Fibroblast of pulmonary artery (primary cell): Measurements from ENCODE around the gene TSHZ2.

Experiments
- DNase-seq: peaks from one replicate; pipeline ENCODE4 v3.0.0-alpha.2; 2010; ENCODE audit warnings: low read depth
- H3K4me3 ChIP-seq: replicated peaks from 2 replicates; pipeline ENCODE4 v1.5.1; 2011; ENCODE audit warnings: low read depth, mild to moderate bottlenecking, control low read depth, low read length, moderate library complexity
- CTCF ChIP-seq: IDR thresholded peaks from 2 replicates; pipeline ENCODE4 v1.5.1; 2011; ENCODE audit warnings: mild to moderate bottlenecking, control low read depth, low read length, inconsistent platforms; ENCODE audit errors: missing control alignments

The TSHZ2 gene

DNA sequence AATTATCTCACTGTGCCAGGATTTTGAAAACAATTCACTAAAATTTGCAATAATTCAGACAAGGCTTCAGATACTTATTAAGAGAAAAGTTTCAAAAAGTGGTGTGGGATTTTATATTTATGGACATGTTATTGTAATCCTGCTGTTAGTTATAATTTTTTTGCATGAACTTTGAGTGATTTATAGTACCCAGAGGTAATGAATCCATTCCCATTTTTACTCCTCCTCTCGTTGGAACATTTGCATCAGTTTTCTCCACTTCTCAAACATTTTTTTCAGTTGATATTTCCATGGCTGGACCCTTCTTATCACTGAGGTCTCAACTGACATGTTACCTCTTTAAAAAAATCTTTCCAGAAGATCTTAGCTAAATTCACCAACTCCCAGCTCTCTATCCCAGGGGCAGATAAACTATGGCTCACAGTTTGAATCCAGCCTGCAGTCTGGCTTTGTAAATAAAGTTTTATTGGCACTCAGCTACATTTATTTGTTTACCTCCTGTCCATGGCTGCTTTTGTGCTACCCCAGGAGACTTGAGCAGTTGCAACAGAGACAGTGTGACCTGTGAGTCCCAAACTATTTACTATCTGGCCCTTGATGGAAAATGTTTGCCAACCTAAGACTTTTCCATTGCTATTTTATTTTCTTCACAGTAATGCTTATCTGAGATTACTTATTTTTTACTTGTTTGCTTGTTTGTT, 83.4 kb downstream of the TSHZ2 start:
- DNase-seq, result no peak
- no peak overlapping the region for H3K4me3 ChIP-seq
- TF ChIP-seq CTCF, result no peak

DNA sequence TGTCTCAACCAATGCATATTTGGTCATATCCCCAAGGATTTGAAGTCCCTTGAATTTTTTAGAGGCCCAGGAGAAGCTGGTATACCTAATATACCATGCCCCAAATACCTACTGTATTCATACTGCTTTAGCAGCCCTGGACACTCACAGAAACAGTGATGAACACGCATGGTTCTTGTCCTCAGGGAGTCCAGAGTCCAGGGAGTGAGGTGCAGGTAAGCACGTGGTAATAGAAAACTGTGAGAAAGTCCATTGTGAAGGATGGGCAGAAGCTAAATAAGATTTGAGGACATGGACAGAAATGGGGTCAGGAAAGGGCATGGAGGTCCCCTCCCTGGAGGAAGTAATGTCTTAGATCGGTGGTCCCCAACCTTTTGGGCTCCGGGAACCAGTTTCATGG, 85.4 kb downstream of the TSHZ2 start:
- DNase-seq, result no peak
- TF ChIP-seq CTCF, result no peak

DNA sequence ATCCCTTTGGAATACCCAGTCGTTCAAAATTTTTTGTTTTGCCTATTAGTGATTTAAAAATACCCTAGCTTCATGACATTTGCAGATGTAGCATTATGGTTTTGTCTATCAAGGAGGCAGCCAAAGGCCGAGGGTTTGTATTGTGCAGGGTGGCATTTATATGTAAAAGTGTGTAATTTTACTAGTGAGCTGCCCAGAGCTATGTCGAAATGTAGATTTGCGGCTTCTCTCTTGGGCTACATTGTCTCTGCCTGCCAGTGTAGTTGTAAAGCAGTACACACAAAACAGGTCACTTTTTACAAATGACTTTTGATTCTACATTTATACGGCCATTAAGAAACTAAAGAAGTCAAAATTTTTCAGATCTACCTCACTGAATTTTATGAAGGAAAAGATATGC, 87.7 kb downstream of the TSHZ2 start:
- TF ChIP-seq CTCF, result no peak
- DNase-seq, result no peak
- no peak overlapping the region for H3K4me3 ChIP-seq

More for the DNA sequence above, 85.4 kb downstream of the TSHZ2 start:
- H3K4me3 ChIP-seq, result no peak overlapping the region

DNA sequence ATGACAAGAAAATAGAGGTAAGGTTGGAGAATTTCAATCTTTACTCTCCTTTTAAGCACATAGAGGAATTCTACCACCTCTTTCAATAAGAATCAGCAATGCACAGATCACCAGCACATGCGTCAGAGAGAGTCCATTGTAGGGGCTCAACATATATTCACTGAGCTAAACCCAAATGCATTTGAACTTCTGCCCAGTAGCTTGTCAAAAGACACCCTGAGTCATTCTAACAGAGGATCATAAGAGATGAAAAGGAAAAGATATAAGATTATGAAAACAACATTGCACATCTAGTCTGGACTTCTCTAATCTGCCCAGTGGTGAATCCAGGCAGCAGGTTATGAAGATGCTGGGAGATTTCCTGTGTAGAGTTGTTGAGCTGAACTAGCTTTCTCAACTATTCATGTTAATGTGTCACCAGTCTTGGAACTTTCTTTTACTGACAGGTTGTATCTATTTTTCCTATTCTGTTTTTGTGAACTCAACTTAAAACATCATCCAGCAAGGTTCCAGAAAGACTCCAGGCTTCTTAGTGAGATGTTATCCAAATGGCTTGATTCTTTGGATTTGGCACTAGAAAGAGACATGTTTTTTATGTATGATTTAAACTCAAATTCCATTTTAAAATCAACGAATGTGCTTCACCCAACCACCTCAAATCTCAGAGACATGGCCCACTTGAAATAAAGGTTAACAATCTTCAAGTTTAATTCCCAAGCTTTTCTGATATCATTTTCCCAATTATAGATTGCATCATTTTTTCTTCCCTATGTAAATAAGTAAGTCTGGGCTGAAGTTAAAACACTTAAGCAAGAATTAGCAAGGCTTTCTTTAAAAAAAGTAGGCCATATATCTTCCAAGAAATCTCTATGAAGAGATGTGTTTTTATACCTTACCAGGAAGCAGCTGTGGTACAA, 89.3 kb downstream of the TSHZ2 start:
- H3K4me3 ChIP-seq, result no peak overlapping the region
- no peak for DNase-seq
- TF ChIP-seq CTCF, result no peak

DNA sequence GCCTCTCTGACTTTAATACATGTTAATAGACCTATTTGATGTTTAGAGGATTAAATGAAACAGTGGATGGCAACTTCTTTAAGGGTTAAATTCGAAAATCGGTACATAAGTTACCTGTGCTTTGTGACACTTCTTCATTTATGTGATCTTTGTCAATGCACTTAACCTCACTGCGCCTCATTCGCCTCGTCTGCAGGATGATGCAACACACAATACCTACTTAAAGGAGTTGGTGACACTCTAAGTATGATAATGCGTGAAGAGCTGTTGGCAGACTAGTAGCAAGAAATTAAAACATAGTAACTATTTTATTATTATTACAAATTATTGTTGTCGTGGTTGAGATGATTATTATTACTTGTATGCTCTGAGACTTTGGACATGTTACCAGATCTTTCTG, 92.8 kb downstream of the TSHZ2 start:
- no peak for DNase-seq
- no peak for TF ChIP-seq CTCF
- no peak overlapping the region for H3K4me3 ChIP-seq

DNA sequence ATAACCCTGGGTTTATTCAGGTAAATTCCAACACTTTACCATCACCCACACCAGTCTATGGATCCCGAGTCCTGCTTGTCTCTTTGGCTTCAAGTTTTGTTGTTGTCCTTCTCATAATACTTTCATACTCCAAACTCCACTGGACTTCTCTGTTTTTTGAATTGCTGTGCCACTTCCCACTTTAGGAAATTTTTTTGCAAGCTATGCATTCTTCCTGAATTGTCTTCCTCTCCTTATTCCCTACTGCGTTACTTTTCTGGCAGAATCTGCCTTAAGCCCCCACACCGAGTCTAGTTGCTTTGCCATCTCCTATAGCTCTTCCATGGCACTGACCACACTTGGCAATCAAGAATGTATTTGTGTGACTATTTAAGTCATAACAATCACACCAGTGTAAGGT, 96.1 kb downstream of the TSHZ2 start:
- no peak for TF ChIP-seq CTCF
- DNase-seq, result no peak

More for the DNA sequence above, 96.1 kb downstream of the TSHZ2 start:
- no peak overlapping the region for H3K4me3 ChIP-seq
